Breast epithelium (tissue), 4 donors: ENCODE measurements around the gene NKIRAS1. TPM values are rescaled to one million over a fixed set of nuclear protein-coding genes. Genes with fewer than 3 reads are reported as not detected.

ENCODE experiments used
- DNase-seq, 2 donors: peaks; one replicate each; pipeline ENCODE4 v3.0.0-alpha.2; 2019; ENCODE audit warnings: low spot score in 2 of 2
- H3K27ac ChIP-seq, 2 donors: fragments of 200-600 bp; sonication (generic) in 1 of 2; one replicate each; pipeline ENCODE4 v1.5.1; 2016 to 2019; ENCODE audit warnings: mild to moderate bottlenecking in 1 of 2
- H3K27me3 ChIP-seq, 2 donors: fragments of 200-600 bp; sonication (generic) in 1 of 2; one replicate each; pipeline versions ENCODE4 v1.5.1 to v1.6.0; 2017 to 2019; ENCODE audit warnings: control low read depth in 1 of 2, mild to moderate bottlenecking in 1 of 2
- H3K36me3 ChIP-seq: fragments of 200-600 bp; one replicate; pipeline ENCODE4 v1.5.1; 2019
- H3K4me1 ChIP-seq, 2 donors: fragments of 200-600 bp; sonication (generic); one replicate each; pipeline ENCODE4 v1.5.1; 2016 to 2019; ENCODE audit warnings: control low read depth in 1 of 2
- H3K4me3 ChIP-seq, 3 donors: fragments of 200-600 bp; sonication (generic); 1 replicate in 2 of 3; 2 replicates in 1 of 3; pipeline ENCODE4 v1.5.1; 2016 to 2019; ENCODE audit warnings: mild to moderate bottlenecking in 3 of 3, moderate library complexity in 2 of 3
- H3K9me3 ChIP-seq, 2 donors: fragments of 200-600 bp; sonication (generic) in 1 of 2; one replicate each; pipeline ENCODE4 v1.5.1; 2016 to 2019; ENCODE audit warnings: control low read depth in 1 of 2
- CTCF ChIP-seq, 3 donors: fragments of 450-650 bp; IDR thresholded peaks; one replicate each; pipeline ENCODE4 v1.5.1; 2016 to 2017; ENCODE audit warnings: antibody characterized with exemption in 3 of 3, mild to moderate bottlenecking in 3 of 3, moderate library complexity in 3 of 3
- POLR2A ChIP-seq: fragments of 450-650 bp; IDR thresholded peaks from one replicate; pipeline ENCODE4 v1.6.1; 2016; ENCODE audit warnings: antibody characterized with exemption, mild to moderate bottlenecking, moderate library complexity
- POLR2AphosphoS5 ChIP-seq, 3 donors: sonication (generic); formaldehyde crosslinking; IDR thresholded peaks; one replicate each; pipeline ENCODE4 v1.6.1; 2017; ENCODE audit warnings: antibody characterized with exemption in 3 of 3
- intact Hi-C: fragments of 100-400 bp; cut with DNase I; formaldehyde crosslinking; loops from one replicate; pipeline ENCODE4 v1.15.1; 2023; ENCODE audit warnings: low total_unique reads
- total RNA-seq, 3 donors: library from RNA; depleted of rRNA; stranded (reverse); fragments of >200 nt; gene quantifications; one replicate each; pipeline ENCODE4 v1.1.0, GENCODE V29; 2016

Gene NKIRAS1
- total RNA-seq, 3 donors from 2014 or later, result 15.7 to 20.3 (median 19.2) TPM

GRCh38 chr3:23869977-23870662 lies 46.7 kb downstream of the NKIRAS1 start:
- H3K36me3 ChIP-seq, result no peaks in the 10 kb centered on the region
- DNase-seq, result no peak
- TF ChIP-seq POLR2AphosphoS5 (IDR thresholded peaks at IDR 0.05), result no peak
- no peak for TF ChIP-seq CTCF (IDR thresholded peaks at IDR 0.05)
- no peak for TF ChIP-seq POLR2A
- no peak overlapping the region for H3K27ac ChIP-seq
- H3K27me3 ChIP-seq, result no peaks in the 10 kb centered on the region
- H3K4me1 ChIP-seq, result peaks cover 0 to 15% of the 10 kb centered on the region in 2 donors
- H3K4me3 ChIP-seq, result no peak overlapping the region
- intact Hi-C loops, result no loop called here
- H3K9me3 ChIP-seq, result no peaks in the 10 kb centered on the region

- Histone ChIP-seq H3K9me3 (no peaks in the 10 kb centered on the region), H3K36me3 (no peaks in the 10 kb centered on the region), H3K4me3 (no peak overlapping the region), H3K27me3 (no peaks in the 10 kb centered on the region), H3K4me1 (peaks cover 0 to 15% of the 10 kb centered on the region in 2 donors), H3K27ac (no peak overlapping the region)
- TF ChIP-seq POLR2AphosphoS5 (IDR thresholded peaks at IDR 0.05), result no peak
- no peak for TF ChIP-seq CTCF (IDR thresholded peaks at IDR 0.05)
- TF ChIP-seq POLR2A, result no peak
- intact Hi-C loops, result no loop called here
- no peak for DNase-seq
Measured at GRCh38 chr3:23867838-23868237, 49.0 kb downstream of the NKIRAS1 start.

- no peaks in the 10 kb centered on the region for H3K9me3 ChIP-seq
- no peak overlapping the region for H3K27ac ChIP-seq
- no peaks in the 10 kb centered on the region for H3K27me3 ChIP-seq
- H3K4me1 ChIP-seq, result peaks cover 0 to 15% of the 10 kb centered on the region in 2 donors
- no peak for TF ChIP-seq POLR2AphosphoS5 (IDR thresholded peaks at IDR 0.05)
- no peak for TF ChIP-seq CTCF (IDR thresholded peaks at IDR 0.05)
- TF ChIP-seq POLR2A, result no peak
- H3K4me3 ChIP-seq, result no peak overlapping the region
- intact Hi-C loops, result no loop called here
- DNase-seq, result no peak
- no peaks in the 10 kb centered on the region for H3K36me3 ChIP-seq
Measured at GRCh38 chr3:23867400-23867799, 49.4 kb downstream of the NKIRAS1 start.

- peak overlapping the region; percentile 54 to 55 for H3K27ac ChIP-seq
- no peaks in the 10 kb centered on the region for H3K36me3 ChIP-seq
- no peak for DNase-seq
- peaks cover 0 to 15% of the 10 kb centered on the region in 2 donors for H3K4me1 ChIP-seq
- intact Hi-C loops, result no loop called here
- no peak overlapping the region for H3K4me3 ChIP-seq
- no peaks in the 10 kb centered on the region for H3K9me3 ChIP-seq
- H3K27me3 ChIP-seq, result no peaks in the 10 kb centered on the region
- TF ChIP-seq POLR2A (no peak), POLR2AphosphoS5 (IDR thresholded peaks at IDR 0.05) (no peak), CTCF (IDR thresholded peaks at IDR 0.05) (no peak)
Measured at GRCh38 chr3:23865595-23866396, 51.0 kb downstream of the NKIRAS1 start.

GRCh38 chr3:23864931-23865330 lies 51.9 kb downstream of the NKIRAS1 start:
- no peak for TF ChIP-seq POLR2AphosphoS5 (IDR thresholded peaks at IDR 0.05)
- TF ChIP-seq POLR2A, result no peak
- no peak for TF ChIP-seq CTCF (IDR thresholded peaks at IDR 0.05)
- H3K36me3 ChIP-seq, result no peaks in the 10 kb centered on the region
- H3K4me1 ChIP-seq, result peaks cover 2 to 15% of the 10 kb centered on the region in 2 donors
- no peaks in the 10 kb centered on the region for H3K9me3 ChIP-seq
- H3K27ac ChIP-seq, result peak overlapping the region in 1 of 2 donors; percentile 55
- intact Hi-C loops, result no loop called here
- no peak for DNase-seq
- no peaks in the 10 kb centered on the region for H3K27me3 ChIP-seq
- H3K4me3 ChIP-seq, result no peak overlapping the region
